NCI-H460 (cell line): ENCODE data around the gene CDH13. TPM values are rescaled to one million over a fixed set of nuclear protein-coding genes. Genes with fewer than 3 reads are reported as not detected.

Experiments
- DNase-seq: peaks from one replicate; pipeline ENCODE4 v3.0.0-alpha.2; 2016; ENCODE audit warnings: low read depth; ENCODE audit errors: extremely low read depth
- total RNA-seq: library from RNA; depleted of rRNA; stranded (reverse); fragments of >200 nt; shearing (Covaris generic); gene quantifications from 2 replicates; pipeline ENCODE4 v1.2.3, GENCODE V29; 2014

Gene CDH13
- total RNA-seq, 1 experiment from 2014 or later: 123 TPM

DNA sequence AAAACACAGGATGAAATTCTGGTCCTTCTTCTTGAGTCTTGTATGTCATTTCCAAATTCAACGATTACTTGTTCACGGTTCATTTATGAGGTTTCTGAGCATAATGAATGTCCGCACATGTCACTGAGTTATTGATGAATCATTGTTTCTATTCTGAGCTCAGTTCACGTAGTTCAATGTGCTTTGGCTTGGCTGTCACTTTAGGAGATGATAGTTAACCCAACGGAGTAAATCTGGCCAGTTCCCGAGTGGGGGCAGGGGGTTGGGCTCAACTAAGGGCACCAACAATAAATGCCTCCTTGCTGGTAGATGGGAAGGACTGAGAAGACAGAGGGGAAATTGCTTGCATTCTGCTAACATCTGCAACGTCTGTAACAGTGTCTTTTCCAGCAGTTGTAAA, 941.6 kb downstream of the CDH13 start:
- no peak for DNase-seq

GRCh38 chr16:83574388-83574787, 947.6 kb downstream of the CDH13 start:
- no peak for DNase-seq

DNA sequence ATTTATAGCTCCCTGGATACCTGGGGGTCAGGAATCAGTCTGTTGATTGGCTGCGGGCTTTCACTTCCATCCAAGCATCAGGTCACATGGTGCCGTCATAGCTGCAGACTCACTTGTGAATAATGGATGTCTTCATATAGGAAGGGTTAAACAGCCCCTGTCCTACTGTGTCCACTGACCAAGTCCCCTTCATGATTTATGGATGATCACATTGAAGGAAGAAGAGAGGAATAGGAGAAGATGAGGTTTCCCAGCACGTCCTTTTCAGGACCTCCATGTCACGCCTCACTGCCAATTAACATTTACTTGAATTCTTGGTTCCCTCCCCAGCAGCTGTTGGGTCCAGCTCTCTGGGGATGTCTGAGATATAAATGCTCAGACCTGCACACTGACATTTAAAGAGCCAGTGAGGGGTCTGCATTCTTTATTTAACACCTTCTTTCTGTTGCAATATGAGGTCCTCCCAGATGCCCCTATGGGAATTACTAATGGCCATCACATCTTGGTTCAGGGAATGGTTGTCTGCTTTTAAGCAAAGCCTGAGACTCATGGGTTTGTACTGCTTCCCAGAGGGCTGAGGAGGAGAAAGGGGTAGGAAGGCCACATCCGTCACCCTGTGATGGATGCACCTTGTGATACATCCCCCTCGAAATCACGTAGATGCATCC, 950.4 kb downstream of the CDH13 start:
- no peak for DNase-seq

DNA sequence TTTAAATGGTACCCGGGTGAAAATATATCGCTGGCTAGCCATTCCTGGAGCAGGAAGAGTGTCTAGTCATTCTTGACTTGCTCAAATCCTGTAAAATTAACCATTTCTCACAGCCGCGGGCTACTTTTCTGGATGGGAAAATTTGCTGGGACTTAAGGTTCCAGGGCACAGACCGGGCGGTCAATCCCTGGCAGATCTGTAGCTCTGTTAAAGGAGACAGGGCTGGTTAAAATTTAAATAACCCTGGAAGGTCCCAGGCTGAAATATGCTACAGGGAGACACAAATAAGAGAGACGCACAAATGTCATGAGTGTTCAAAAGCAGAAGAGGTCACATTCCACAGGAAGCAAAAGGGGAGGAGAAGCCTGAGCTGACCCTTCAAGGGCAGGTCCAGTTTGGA, 951.4 kb downstream of the CDH13 start:
- DNase-seq: no peak

GRCh38 chr16:83579027-83579426, 952.3 kb downstream of the CDH13 start:
- DNase-seq: no peak

GRCh38 chr16:83579436-83579835, 952.7 kb downstream of the CDH13 start:
- no peak for DNase-seq

- DNase-seq: no peak
These were observed 954.3 kb downstream of the CDH13 start for GRCh38 chr16:83581082-83581481.

DNA sequence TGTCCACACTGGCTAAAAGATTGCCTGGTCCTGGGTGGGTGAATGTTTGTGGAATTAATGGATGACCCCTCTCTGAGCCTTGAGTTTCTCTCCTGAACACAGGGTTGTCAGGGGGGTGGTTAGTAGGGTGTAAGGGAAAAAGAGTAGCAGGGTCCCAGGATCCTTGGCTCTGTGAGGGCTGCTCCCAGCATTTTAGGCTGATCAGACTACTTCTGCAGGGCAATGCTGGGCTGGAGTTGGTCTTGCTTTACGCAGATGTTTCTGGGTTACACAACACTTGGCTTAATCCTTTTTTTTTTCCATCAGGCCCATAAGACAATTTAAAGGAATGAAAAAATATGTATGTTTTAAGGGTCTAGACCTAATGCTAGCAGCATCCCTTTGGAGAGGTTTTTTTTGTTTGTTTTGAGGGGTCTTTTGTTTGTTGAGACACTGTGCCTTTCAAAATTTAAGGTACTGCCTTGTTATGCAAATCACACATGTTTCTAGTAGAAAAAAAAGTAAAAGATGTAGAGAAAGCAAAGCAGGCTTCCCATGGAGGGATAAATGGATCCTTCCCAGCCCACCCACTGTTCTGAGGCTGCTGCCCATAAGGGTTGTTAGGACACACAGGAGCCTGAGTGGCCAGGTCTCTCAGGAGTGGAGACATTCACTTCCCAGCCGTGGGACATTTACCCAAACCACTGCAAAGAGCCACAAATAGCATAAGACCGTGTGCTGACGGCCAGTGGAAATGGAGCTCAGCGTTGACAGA, 955.4 kb downstream of the CDH13 start:
- DNase-seq: no peak

GRCh38 chr16:83586036-83586435, 959.3 kb downstream of the CDH13 start:
- DNase-seq: no peak

DNA sequence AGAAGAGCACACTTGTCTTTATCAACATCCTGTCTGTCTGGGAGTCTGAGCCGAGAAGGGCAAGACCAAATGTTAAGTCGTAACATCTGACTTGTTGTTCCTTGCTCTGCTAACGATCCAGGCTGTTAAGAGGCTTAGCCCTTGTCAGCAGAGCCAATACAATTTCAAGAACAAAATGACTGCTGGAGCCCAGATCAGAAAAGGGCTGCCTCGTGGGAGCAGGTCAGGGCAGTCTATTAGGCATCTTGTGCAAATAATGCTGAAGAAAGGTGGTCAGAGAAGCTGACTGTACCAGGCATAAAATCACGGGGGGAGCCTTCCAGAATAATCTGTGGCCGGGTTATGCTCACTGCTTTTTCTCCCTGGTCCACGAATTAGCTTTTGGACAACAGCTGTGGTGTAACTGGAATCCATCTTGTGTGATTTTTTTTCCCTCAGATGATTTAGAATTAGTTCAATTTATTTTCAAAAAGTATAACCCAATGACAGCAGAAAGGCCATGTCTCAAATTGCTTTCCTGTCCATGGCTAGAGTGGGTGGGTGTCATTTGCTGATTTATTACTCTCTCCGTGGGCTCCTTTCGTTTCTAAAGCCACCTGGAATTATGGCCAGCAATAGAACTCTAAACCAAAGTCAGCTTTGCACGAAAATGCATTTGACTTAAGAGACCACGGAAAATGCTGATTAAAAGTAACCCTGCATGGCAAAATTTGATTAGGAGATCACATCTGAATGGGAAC, 959.9 kb downstream of the CDH13 start:
- DNase-seq: no peak

DNA sequence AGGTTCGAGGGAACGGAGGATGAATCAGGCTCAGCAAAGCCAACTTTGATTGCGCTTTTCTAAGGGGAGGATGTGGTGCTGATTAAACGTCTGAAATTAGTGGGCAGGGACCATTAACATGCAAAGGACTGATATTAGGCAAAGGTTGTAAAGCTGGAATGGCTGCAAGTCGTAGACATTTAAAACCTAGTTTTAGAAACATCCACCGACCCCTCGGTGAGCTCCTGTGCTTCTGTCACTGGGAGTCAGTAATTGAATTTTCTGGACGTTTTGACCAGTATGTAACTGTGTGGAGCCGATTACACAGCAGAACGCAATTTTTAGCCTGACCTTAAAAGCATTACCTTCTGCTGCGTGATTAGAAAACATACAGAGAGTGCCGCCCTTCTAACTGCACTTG, 960.4 kb downstream of the CDH13 start:
- DNase-seq: no peak

- DNase-seq: no peak
These were observed 961.3 kb downstream of the CDH13 start for GRCh38 chr16:83588070-83588469.

- DNase-seq: no peak
These were observed 962.8 kb downstream of the CDH13 start for GRCh38 chr16:83589576-83589975.

DNA sequence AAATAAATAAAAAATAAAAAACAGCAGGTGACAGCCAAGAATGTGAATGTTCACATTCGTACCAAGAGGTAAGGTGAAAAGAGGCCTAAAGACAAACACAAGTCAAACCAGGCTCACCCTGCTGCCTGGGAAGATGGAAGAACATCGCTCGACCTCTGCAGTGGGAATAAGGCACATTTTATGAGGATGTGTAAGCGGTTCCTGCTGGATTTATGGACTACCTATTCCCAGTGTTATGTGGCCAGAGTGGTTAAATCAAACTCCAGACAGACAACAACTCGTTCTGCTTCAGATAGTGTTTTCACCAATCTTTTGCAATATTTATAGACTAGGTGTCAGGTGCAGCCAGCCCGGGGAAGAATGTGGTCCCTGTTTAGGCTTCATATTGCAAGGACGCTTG, 966.0 kb downstream of the CDH13 start:
- no peak for DNase-seq

- no peak for DNase-seq
These were observed 973.2 kb downstream of the CDH13 start for GRCh38 chr16:83599789-83600462.

GRCh38 chr16:83602761-83603722, 976.3 kb downstream of the CDH13 start:
- no peak for DNase-seq

GRCh38 chr16:83603723-83604570, 977.2 kb downstream of the CDH13 start:
- no peak for DNase-seq

- no peak for DNase-seq
These were observed 979.8 kb downstream of the CDH13 start for GRCh38 chr16:83606486-83607030.

DNA sequence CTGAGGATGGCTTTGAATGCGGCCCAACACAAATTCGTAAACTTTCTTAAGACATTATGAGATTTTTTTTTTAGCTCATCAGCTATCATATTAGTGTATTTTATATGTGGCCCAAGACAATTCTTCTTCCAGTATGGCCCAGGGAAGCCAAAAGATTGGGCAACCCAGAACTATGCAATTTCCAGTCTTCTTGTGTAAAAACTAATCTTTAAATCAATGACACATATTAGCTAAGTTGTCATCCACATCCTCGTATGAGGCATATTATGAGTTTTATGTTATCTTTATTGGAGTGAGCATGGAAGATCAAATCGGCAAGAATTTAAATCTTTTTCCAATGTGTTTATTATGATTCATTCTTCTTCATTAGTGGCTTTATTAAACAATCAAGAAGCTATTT, 982.4 kb downstream of the CDH13 start:
- DNase-seq: no peak
